HL-60 (cell line): ENCODE data around the gene PGLYRP2.

ENCODE experiments used
- CTCF ChIP-seq: IDR thresholded peaks from one replicate; pipeline ENCODE4 v1.5.1; 2011; ENCODE audit warnings: low read length, control low read depth, inconsistent platforms; ENCODE audit not compliant: insufficient read depth
- REST ChIP-seq: IDR thresholded peaks from 2 replicates; pipeline ENCODE4 v1.6.1; 2012; ENCODE audit warnings: low read depth; ENCODE audit not compliant: insufficient replicate concordance

- TF ChIP-seq REST (no peak), CTCF (no peak)
These were observed 40.2 kb upstream of the PGLYRP2 start for GRCh38 chr19:15519433-15519976.
